ENCODE measurements around the gene HDAC9. TPM values are rescaled to one million over a fixed set of nuclear protein-coding genes. Genes with fewer than 3 reads are reported as not detected.

HDAC9 gene
- total RNA-seq, 4 donors from 2014 or later: 10.3 to 48.4 (median 12.2) TPM

DNA sequence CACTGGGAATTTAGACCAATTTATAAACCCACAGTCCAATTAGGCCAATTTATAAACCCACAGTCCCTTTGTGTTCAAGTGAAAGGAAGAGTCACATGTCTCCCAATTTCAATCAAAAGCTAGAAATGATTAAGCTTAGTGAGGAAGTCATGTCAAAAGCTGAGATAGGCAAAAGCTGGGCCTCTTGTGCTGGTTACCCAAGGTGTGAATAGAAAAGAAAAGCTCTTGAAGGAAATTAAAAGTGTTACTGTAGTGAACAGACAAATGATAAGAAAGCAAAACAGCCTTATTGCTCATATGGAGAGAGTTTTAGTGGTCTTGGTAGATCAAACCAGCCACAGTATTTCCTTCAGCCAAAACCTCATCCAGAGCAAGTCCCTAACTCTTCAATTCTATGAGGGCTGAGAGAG is 245.0 kb downstream of the HDAC9 start:
- H3K9me3 ChIP-seq: peaks cover 0 to 5% (median 0%) of the 10 kb centered on the region in 4 donors
- no peaks in the 10 kb centered on the region for H3K36me3 ChIP-seq
- H3K27me3 ChIP-seq: no peaks in the 10 kb centered on the region
- no peak for DNase-seq (ENCODE audit: low spot score in 2 of 2)
- TF ChIP-seq EP300 (IDR thresholded peaks at IDR 0.05) (no peak), POLR2A (IDR thresholded peaks at IDR 0.05) (no peak)
- TF ChIP-seq, protein P1, sequence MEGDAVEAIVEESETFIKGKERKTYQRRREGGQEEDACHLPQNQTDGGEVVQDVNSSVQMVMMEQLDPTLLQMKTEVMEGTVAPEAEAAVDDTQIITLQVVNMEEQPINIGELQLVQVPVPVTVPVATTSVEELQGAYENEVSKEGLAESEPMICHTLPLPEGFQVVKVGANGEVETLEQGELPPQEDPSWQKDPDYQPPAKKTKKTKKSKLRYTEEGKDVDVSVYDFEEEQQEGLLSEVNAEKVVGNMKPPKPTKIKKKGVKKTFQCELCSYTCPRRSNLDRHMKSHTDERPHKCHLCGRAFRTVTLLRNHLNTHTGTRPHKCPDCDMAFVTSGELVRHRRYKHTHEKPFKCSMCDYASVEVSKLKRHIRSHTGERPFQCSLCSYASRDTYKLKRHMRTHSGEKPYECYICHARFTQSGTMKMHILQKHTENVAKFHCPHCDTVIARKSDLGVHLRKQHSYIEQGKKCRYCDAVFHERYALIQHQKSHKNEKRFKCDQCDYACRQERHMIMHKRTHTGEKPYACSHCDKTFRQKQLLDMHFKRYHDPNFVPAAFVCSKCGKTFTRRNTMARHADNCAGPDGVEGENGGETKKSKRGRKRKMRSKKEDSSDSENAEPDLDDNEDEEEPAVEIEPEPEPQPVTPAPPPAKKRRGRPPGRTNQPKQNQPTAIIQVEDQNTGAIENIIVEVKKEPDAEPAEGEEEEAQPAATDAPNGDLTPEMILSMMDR (IDR thresholded peaks at IDR 0.05): no peak
- H3K4me1 ChIP-seq: no peaks in the 10 kb centered on the region
- H3K27ac ChIP-seq: no peak overlapping the region
- H3K4me3 ChIP-seq: no peak overlapping the region

DNA sequence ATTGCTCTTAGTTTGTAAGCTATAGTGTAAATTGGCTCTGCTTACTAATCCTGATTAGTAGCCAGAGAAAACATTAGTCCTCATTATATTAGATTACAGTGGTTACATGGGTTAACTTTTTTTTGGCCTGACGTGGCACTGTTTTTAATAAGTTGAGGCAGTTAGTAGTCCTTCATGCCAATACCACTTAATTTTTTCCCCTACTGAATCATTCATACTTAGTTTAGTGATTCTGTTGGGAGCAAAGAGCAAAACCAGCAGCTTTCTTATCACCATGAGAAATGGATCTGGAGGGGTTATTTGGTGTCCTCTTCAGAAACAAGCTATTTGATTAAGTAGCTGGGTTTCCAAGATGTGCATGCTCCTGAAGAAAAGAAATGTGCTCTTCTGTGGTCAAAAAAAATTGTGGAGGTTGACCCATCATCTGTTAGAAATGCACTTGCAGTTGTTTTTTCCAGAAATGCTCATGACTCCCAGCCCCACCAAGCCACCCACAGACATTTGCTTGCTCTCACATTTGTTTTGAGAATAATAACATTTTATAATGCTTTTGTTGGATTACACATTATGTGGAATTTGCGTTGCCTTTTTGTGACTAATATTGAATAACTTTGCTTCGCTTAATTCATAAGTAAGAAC is 258.5 kb downstream of the HDAC9 start:
- Histone ChIP-seq H3K4me1 (peaks cover 0 to 11% (median 0%) of the 10 kb centered on the region in 4 donors), H3K36me3 (no peaks in the 10 kb centered on the region), H3K27ac (peak overlapping the region in 1 of 4 donors; percentile 33), H3K9me3 (no peaks in the 10 kb centered on the region), H3K27me3 (no peaks in the 10 kb centered on the region), H3K4me3 (no peak overlapping the region)
- TF ChIP-seq, protein P1 (IDR thresholded peaks at IDR 0.05): no peak
- TF ChIP-seq EP300 (IDR thresholded peaks at IDR 0.05): no peak
- no peak for TF ChIP-seq POLR2A (IDR thresholded peaks at IDR 0.05)
- 39 to 52% methylated on average over 3 of the region's 3 CpGs for WGBS, 2 donors
- DNase-seq (ENCODE audit: low spot score in 2 of 2): no peak

DNA sequence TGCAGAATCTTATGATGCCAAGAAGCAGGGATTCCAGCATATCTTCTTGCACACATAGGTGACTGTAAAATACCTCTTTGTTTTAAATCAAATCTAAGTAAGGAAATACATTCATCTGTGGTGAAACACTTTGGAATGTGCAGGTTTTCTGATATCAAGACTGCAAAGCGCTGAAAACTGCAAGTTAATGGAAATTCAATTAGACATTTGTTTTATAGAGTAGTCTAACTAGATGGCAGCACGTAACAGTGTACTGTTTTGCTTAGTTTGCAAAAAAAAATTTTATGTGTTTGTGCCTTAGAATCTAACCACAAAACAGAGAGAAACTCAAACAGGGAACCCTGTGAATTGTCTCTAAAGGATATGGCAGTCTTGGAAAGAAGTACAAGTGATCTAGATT is 259.2 kb downstream of the HDAC9 start:
- TF ChIP-seq POLR2A (IDR thresholded peaks at IDR 0.05) (no peak), EP300 (IDR thresholded peaks at IDR 0.05) (no peak)
- TF ChIP-seq, protein P1 (IDR thresholded peaks at IDR 0.05): peak in 1 of 5 experiments; percentile 15
- H3K4me3 ChIP-seq: no peak overlapping the region
- H3K4me1 ChIP-seq: peaks cover 0 to 11% (median 0%) of the 10 kb centered on the region in 4 donors
- no peaks in the 10 kb centered on the region for H3K36me3 ChIP-seq
- peak overlapping the region in 1 of 4 donors; percentile 16 for H3K27ac ChIP-seq
- H3K27me3 ChIP-seq: no peaks in the 10 kb centered on the region
- no peaks in the 10 kb centered on the region for H3K9me3 ChIP-seq
- WGBS, 2 donors: 42 to 56% methylated on average over 2 of the region's 2 CpGs
- DNase-seq (ENCODE audit: low spot score in 2 of 2): no peak

DNA sequence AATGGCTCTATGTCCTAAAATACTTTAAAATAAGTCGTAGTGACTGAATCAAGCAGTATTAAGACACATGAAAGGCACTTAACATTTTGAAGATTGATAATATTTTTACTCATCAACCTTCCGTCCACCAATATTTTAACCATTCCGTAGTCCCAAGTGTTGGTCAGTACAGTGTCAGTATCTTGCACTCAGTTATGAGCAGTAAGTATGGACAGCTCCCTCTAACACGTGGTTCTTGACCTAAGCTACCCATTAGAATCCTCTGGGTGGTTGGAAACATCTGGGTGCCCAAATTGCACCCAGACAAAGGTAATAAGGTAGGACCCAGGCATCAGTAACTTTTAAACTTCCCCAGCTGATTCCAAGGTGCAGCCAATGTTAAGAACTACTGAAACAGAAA is 260.2 kb downstream of the HDAC9 start:
- no peak overlapping the region for H3K27ac ChIP-seq
- H3K27me3 ChIP-seq: no peaks in the 10 kb centered on the region
- peaks cover 0 to 11% (median 0%) of the 10 kb centered on the region in 4 donors for H3K4me1 ChIP-seq
- no peak overlapping the region for H3K4me3 ChIP-seq
- no peaks in the 10 kb centered on the region for H3K36me3 ChIP-seq
- DNase-seq (ENCODE audit: low spot score in 2 of 2): no peak
- 85 to 86% methylated on average over 4 of the region's 4 CpGs for WGBS, 2 donors
- TF ChIP-seq, protein P1 (IDR thresholded peaks at IDR 0.05): no peak
- TF ChIP-seq EP300 (IDR thresholded peaks at IDR 0.05): no peak
- TF ChIP-seq POLR2A (IDR thresholded peaks at IDR 0.05): no peak
- H3K9me3 ChIP-seq: no peaks in the 10 kb centered on the region

DNA sequence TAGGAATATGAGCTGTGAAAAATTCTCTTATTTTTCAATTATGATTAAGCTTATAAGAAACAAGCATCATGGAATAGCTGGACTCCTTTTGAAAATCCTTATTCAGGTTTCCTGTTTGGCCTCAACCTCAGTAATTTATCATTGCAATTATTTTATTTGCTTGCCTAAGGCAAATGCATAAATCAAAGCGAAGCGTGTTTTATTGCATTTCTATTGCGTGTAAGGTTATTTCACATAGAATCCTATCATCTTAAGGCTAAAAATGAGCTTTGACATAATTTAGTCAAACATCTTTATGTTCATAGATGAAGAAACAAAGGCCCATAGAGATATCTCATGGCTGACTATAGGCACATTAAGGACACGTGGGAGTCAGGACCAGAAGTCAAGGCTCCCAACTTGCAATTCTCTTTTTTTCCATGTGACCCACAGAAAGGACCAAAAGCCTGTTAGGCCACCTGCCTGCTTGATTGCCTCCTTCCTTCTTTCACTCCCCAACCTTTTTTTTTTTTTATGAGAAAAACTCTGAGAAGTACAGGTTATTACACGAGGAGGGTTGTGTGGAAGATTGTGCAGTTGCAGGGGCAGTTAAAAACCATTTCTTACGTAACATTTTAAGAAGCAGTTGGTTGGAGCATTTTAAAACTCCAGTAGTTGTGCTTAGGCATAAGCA is 261.0 kb downstream of the HDAC9 start:
- Histone ChIP-seq H3K36me3 (no peaks in the 10 kb centered on the region), H3K4me1 (peaks cover 0 to 11% (median 0%) of the 10 kb centered on the region in 4 donors), H3K27ac (no peak overlapping the region), H3K9me3 (no peaks in the 10 kb centered on the region), H3K27me3 (no peaks in the 10 kb centered on the region), H3K4me3 (no peak overlapping the region)
- TF ChIP-seq, protein P1 (IDR thresholded peaks at IDR 0.05): no peak
- TF ChIP-seq EP300 (IDR thresholded peaks at IDR 0.05): no peak
- TF ChIP-seq POLR2A (IDR thresholded peaks at IDR 0.05): no peak
- DNase-seq (ENCODE audit: low spot score in 2 of 2): no peak
- 80 to 85% methylated on average over 6 of the region's 6 CpGs for WGBS, 2 donors
